GM10847 (cell line): ENCODE data around the gene CCL28.
A peak's percentile ranks its signal among the peaks of the same experiment; 100 is the strongest.

Experiments
- POLR2A ChIP-seq: IDR thresholded peaks from 2 replicates; pipeline ENCODE4 v1.6.1; 2011; ENCODE audit not compliant: insufficient read length; ENCODE audit errors: extremely low read depth

CCL28 gene

DNA sequence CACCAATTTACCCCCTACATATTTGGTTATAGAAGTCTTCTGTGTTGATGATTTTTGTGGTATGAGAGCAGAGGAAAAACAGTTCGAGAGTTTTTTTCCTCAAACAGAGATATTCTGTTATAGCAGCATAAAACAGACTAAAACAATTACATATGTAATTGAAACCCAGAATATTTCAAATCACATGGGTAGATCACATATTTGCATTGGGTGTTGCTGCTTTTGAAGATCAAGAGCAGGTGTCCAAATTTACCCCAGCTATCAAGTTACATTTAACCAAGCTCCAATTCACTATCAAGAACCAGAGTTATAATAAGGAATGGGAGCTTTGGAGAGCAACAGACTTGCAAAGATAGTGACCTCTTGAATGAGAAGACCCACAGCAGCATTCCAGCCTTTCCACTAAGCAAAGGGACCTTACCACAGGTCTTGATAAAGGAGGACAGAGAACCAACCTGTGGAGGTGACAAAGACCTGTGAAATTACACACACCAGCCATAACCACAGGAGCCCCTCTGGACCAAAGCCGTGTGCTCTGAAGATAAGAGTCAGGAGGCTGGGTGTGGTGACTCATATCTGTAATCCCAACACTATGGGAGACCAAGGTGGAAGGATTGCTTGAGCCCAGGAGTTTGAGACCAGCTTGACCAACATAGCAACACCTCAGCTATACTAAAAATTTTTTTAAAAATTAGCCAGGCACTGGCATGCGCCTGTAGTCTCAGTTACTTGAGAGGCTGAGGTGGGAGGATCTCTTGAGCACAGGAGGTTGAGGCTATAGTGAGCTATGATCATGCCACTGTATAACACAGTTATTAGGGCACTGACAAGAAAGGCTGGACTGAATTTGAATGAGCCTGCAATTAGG is 4.0 kb upstream of the CCL28 start:
- TF ChIP-seq POLR2A: no peak

DNA sequence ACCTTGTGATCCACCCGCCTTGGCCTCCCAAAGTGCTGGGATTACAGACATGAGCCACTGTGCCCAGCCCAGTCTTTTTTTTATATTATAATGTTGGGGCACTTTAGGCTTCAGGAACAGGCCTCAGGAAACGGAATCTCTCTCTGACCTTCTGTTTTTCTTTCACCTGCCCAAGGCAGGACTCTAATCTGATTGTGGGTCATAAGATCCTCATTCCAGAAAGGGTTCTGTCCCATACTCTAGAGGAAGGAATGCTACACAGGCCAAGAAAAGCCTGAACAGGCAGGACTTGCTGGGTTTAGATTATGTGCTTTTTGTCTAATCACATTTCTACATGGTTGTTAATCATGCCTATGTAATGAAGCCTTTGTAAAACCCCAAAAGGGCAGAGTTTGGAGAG is 1.8 kb upstream of the CCL28 start:
- TF ChIP-seq POLR2A: no peak

GRCh38 chr5:43412644-43413043 is 453 bp upstream of the CCL28 start:
- TF ChIP-seq POLR2A: no peak

DNA sequence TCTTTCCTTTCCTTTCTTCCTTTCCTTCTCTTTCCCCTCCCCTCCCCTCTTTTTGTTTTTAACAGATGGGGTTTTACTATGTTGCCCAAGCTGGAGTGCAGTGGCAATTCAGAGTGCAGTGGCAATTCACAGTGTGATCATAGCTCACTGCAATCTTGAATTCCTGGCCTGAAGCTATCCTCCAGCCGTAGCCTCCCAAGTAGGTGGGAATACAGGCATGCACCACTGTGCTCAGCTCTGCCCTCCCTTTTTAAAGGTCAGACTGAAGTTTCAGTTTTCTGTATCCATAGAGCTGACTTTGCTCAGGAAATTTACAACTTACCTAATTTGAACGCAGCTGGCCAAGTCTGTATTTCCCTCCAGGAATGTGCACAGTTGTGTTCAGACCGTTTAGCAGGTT is 696 bp downstream of the CCL28 start:
- TF ChIP-seq POLR2A: no peak

- TF ChIP-seq POLR2A: no peak
These were observed 1.8 kb downstream of the CCL28 start for GRCh38 chr5:43410414-43410813.

DNA sequence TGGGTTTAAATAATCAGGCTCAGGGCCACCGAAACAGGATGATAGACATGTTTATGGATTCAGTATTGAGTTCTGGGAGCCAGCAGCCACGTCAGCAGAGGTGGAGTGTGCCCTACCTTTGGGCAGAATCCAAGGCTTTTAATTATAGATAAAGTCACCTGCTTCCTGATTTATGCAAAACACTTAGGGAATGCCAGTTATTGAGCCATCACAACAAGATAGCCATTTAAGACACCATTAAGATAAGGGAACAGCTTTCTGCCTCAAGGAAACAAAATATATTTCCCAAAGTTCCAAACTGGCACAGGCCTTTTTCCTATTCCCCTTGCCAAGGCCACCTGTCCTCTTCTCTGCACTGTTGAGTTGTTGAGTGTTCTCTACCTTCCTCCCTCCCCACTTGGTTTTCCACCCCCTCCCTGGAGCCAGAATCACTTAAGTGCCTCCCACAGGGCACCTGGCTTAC is 2.4 kb downstream of the CCL28 start:
- TF ChIP-seq POLR2A: no peak

DNA sequence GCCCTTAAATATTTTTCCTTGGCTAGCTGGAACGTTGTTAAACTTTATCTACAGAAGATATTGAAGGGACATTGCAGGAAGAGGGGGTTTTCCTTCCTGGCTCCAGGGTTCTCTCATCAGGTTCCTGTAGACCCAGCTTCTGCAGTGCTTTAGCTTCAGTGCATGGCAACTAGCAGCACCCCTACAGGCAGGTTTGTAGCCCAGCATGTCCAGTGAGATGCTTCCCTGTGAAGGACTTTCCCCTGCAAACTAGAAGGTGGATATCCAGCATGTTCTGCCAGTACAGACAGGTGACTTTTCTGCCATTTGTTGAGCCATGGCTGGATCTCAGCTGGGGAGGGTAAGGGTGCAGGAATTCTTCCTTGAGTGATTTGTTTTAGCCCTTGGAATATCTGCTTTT is 10.4 kb downstream of the CCL28 start:
- TF ChIP-seq POLR2A: no peak

DNA sequence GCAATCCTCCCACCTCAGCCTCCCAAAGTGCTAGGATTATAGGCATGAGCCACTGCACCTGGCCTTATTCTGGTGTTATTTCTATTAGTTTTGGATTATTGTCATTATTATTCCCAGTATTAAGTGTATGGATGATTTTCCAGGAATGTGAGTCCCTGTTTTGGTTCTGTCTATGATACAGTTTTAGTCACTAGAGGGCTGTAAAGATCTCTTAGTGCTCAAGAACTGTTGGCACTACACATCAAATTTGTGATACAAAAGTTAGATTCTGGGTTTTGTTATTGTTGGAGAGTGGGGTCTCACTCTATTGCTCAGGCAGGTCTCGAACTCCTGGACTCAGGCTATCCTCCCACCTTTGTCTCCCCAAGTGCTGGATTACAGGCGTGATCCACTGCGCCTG is 12.1 kb downstream of the CCL28 start:
- TF ChIP-seq POLR2A: no peak

DNA sequence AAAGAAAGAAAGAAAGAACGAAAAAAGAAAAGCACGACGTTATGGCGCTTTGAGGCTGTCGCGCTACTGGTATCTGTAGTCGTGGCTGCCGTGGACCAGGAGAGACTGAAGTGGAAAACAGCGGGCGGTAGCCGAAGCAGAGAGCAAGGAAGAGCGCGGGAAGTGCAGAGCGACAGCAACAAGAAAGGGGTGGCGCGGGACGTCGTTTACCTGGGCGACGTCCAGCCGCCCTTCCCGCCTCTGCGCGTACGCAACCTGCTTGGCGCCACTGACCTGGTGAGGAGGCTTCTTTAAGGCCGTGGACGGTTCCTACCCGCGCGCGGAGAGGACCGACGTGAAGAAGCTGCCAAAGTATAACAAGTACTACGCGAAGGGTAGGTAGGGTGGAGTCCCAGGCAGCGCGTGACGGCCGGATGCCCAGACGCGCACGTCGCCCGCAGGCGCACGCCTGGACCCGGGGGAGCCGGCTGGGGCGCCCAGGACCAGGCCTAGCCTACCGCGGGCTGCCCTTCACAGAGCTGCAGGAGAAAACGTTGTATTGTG is 15.4 kb downstream of the CCL28 start:
- TF ChIP-seq POLR2A: peak; percentile 58

DNA sequence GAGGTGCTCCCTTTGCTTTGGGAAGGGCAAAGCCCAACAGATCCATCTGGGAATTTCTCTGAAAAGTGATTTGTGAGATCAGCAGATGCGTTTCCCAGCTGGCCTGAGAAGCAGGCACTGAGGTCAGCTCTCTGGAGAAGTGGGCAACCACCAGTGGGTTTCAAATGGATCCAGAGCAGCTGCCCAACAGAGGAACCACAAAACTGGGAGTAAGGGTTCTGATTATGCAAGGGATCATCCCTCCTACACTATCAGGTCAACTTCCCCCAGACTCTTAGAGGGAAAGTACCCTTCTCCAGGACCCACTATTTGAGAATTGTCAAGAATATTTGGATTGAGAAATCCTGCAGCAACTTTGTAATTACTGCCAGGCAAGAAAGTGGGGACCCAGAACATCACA is 21.7 kb downstream of the CCL28 start:
- TF ChIP-seq POLR2A: no peak

DNA sequence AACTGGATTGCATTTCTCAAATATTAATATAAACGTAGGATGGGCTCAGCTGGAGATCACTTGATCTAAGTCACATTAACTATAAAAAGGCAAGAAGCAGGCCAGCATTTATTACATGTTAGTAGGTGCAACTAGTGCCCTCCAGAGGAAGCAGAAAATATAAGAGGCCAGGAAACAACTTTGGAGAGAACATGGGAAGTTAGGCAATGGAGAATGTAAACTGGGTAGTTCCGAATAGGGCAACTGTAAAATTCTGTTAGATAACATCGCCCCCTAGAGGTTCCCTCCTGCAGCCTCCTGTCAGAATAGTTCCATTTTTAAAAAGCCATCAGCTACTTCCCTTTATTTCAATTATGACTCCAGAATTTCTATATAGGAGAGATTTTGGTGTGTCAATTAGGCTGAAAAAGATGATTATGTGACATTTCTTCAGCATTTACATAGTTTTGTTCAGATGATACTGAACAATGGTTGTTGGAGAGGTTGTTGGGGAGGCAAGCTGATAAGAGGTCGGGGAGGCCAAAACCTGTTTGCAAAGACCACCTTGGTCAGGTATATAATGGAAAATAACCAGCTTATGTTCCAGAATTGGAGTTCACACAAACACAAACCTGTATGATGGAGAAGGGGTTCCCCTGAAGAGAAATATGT is 22.4 kb downstream of the CCL28 start:
- TF ChIP-seq POLR2A: no peak

DNA sequence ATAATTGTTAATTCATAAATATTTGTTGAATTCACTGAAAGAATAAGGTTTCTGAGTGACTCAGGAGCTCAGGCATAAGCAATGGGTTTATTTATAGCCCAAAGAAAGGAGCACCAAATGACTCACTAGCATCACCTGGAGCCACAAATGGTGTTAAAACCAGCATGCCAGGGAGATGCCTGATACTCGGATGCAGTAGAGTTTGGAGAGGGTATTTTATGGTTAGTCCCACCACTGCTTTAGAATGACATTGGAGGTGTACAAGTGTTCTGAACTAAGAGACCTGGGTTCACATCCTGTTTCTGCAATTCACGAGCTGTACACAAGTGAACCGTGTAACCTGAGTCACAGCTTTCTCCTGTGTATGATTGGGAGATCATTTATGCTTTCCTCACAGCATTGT is 25.2 kb downstream of the CCL28 start:
- TF ChIP-seq POLR2A: no peak

GRCh38 chr5:43376496-43377140 is 35.6 kb downstream of the CCL28 start:
- no peak for TF ChIP-seq POLR2A

DNA sequence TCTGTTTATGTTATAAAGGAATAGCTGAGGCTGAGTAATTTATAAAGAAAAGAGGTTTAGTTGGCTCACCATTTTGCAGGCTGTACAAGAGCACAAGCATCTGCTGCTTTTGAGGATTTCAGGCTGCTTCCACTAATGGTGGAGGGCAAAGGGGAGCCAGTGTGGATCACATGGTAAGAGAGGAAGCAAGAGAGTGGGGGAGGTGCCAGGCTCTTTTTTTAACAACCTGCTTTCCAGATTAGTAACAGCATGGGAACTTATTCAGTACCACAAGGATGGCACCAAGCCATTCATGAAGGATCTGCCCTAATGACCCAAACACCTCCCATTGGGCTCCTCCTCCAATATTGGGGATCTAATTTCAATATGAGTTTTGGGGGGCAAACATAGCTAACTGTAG is 40.4 kb downstream of the CCL28 start:
- TF ChIP-seq POLR2A: no peak

DNA sequence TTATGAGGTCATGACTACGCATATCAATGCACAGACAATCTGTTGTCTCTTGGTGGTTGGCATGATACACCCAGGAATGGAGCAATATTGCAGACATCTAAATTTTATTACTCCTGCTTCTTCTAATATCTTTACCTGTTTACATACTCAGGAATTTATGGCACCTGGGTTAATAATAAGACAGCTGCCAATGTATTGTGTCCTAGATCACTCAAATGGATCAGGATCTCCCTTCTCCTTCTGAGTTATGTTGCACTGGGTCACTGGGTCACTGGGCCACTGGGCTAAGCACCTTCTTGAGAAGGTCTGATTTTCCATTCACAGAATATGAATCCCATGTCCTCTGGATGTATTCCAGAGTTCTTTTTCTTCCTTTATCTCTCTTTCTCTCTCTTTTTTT is 41.8 kb downstream of the CCL28 start:
- no peak for TF ChIP-seq POLR2A

- no peak for TF ChIP-seq POLR2A
These were observed 42.5 kb downstream of the CCL28 start for GRCh38 chr5:43369651-43370050.
